ENCODE results near the gene TNS3.

The TNS3 gene

DNA sequence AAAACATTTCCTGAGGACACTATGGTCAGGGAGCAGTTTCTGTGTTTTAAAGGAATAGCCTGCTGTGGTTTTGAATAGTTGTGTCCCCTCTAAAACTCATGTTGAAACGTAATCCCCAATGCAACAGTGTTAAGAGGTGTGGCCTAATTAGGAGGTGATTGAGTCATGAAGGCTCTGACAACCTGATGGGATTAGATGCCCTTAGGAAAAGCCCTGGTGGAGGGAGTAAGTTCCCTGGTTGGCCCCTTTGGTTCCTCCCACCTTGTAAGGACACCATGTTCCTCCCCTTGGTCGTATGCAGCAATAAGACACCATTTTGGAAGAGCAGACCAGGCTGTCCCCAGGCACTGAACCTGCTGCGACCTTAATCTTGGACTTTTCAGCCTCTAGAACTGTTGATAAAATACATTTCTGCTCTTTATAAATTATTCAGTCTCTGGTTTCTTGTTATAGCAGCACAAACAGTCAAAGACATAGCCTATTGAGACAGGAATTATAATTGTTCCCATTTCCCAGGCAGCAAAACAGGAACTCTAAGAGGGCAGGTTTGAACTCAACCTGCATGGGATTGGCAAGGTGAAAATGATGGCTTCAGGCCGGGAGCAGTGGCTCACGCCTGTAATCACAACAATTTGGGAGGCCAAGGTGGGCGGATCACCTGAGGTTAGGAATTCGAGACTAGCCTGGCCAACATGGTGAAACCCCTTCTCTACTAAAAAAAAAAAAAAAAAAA lies 20.5 kb upstream of the TNS3 start:
- H3K9me3 ChIP-seq (ENCODE audit: control insufficient read depth in 2 of 2, low read length in 2 of 2) = no peaks in the 10 kb centered on the region
- no peak overlapping the region for H3K27ac ChIP-seq (ENCODE audit: low read length)
- H3K4me3 ChIP-seq (ENCODE audit: low read length in 2 of 2) = no peak overlapping the region
- no peaks in the 10 kb centered on the region for H3K36me3 ChIP-seq (ENCODE audit: control insufficient read depth in 2 of 2, insufficient read depth in 2 of 2, low read length in 2 of 2)
- no peak overlapping the region for H3K9ac ChIP-seq (ENCODE audit: low read length in 2 of 2)
- H3K27me3 ChIP-seq (ENCODE audit: control insufficient read depth in 1 of 2, insufficient read depth in 2 of 2, low read length in 2 of 2) = no peaks in the 10 kb centered on the region
- H3K4me1 ChIP-seq (ENCODE audit: control insufficient read depth, insufficient read depth, low read length) = peaks cover 36% of the 10 kb centered on the region

DNA sequence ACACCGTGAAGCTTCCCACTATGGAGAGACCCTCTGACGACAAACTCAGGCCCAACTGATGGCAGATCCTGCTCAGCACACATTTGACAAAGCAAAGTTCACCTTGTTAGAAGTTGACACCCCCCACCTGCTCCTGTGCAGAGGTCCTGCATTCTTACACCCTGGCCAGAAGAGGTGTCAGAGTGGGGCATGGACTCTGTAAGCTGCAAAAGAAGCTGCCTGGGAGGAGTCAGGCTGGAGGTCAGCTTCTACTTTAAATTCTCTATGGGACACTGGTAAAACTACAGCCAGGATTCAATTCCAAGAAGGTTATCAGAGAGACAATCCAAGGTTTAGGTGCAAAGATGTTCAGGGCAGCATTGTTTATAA lies 20.0 kb upstream of the TNS3 start:
- H3K9me3 ChIP-seq (ENCODE audit: control insufficient read depth in 2 of 2, low read length in 2 of 2) = peaks cover 0 to 4% of the 10 kb centered on the region in 2 donors
- H3K27me3 ChIP-seq (ENCODE audit: control insufficient read depth in 1 of 2, insufficient read depth in 2 of 2, low read length in 2 of 2) = no peaks in the 10 kb centered on the region
- H3K4me3 ChIP-seq (ENCODE audit: low read length in 2 of 2) = no peak overlapping the region
- no peak overlapping the region for H3K9ac ChIP-seq (ENCODE audit: low read length in 2 of 2)
- no peak overlapping the region for H3K27ac ChIP-seq (ENCODE audit: low read length)
- no peaks in the 10 kb centered on the region for H3K36me3 ChIP-seq (ENCODE audit: control insufficient read depth in 2 of 2, insufficient read depth in 2 of 2, low read length in 2 of 2)
- peaks cover 41% of the 10 kb centered on the region for H3K4me1 ChIP-seq (ENCODE audit: control insufficient read depth, insufficient read depth, low read length)

DNA sequence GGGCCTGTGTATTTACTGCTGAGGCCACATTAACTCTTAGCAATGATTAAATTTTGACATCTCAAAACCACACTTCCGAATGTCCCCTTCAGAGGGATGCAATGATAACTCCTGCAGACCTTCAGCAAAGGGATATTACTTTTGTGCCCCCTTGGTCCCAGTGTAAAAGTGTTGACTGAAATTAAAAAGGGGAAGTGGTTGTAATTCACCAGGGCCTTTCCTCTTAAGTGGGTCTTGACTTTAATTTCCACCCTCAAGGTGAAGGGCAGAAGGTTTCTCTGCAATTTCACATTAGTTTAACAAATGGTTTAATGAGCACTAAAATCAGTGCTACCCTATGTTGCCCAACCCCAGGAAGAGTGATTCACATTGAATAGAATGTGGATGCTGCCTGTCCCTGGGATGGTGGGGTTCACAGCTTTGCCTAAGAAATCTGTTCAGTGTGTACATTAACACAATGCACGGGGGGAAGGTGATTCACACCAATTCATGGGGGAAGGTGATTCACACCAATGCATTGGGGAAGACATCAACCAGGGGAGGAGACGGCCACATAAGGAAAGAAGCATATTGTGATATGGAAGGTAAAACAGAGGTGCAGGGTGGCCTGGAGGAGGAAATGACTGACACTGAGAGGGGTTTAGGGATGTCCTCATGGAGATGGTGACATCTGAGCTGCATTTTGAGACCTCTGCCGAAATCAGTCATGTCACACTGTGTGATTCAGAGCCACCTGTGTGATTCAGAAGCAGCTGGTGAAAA lies 19.4 kb upstream of the TNS3 start:
- no peak overlapping the region for H3K27ac ChIP-seq (ENCODE audit: low read length)
- peaks cover 47% of the 10 kb centered on the region for H3K4me1 ChIP-seq (ENCODE audit: control insufficient read depth, insufficient read depth, low read length)
- no peaks in the 10 kb centered on the region for H3K27me3 ChIP-seq (ENCODE audit: control insufficient read depth in 1 of 2, insufficient read depth in 2 of 2, low read length in 2 of 2)
- no peak overlapping the region for H3K9ac ChIP-seq (ENCODE audit: low read length in 2 of 2)
- H3K4me3 ChIP-seq (ENCODE audit: low read length in 2 of 2) = no peak overlapping the region
- no peaks in the 10 kb centered on the region for H3K36me3 ChIP-seq (ENCODE audit: control insufficient read depth in 2 of 2, insufficient read depth in 2 of 2, low read length in 2 of 2)
- peaks cover 0 to 8% of the 10 kb centered on the region in 2 donors for H3K9me3 ChIP-seq (ENCODE audit: control insufficient read depth in 2 of 2, low read length in 2 of 2)

DNA sequence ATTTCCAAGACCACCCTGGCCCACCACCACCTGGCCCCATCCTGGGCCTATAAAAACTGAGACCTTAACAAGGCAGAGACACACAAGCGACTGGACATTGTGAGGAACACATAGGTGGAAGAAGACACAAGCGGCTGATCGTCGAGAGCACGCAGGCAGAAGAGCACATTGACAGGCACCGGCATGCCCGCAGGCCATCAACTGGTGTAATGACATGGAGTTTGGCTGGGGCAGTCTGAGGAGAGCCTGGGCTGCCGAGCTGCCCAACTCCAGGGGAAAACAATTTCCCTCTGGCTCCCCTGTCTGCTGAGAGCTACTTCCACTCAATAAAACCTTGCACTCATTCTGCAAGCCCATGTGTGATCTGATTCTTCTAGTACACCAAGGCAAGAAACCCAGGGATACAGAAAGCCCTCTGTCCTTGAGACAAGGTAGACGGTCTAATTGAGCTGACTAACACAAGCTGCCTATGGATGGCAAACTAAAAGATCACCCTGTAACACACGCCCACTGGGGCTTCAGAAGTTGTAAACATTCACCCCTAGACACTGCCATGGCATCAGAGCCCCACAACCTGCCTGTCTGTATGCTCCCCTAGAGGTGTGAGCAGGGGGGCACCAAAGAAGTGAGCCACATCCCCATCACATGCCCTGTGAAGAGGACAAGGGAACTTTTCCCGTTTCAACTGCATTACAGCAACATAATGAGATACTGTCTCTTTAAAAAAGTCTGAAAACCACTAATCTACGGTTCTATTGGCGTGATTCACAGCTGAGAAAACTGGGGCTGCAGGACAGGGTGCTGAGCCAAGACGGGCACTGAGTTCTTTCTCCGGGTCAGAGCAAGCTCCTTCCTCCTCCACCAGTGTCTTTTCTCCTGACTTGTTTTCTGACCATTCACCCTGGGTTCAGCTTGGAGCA lies 18.5 kb upstream of the TNS3 start:
- no peak overlapping the region for H3K27ac ChIP-seq (ENCODE audit: low read length)
- H3K4me1 ChIP-seq (ENCODE audit: control insufficient read depth, insufficient read depth, low read length) = peaks cover 42% of the 10 kb centered on the region
- peaks cover 0 to 8% of the 10 kb centered on the region in 2 donors for H3K9me3 ChIP-seq (ENCODE audit: control insufficient read depth in 2 of 2, low read length in 2 of 2)
- no peak overlapping the region for H3K9ac ChIP-seq (ENCODE audit: low read length in 2 of 2)
- H3K27me3 ChIP-seq (ENCODE audit: control insufficient read depth in 1 of 2, insufficient read depth in 2 of 2, low read length in 2 of 2) = no peaks in the 10 kb centered on the region
- H3K4me3 ChIP-seq (ENCODE audit: low read length in 2 of 2) = no peak overlapping the region
- H3K36me3 ChIP-seq (ENCODE audit: control insufficient read depth in 2 of 2, insufficient read depth in 2 of 2, low read length in 2 of 2) = no peaks in the 10 kb centered on the region

DNA sequence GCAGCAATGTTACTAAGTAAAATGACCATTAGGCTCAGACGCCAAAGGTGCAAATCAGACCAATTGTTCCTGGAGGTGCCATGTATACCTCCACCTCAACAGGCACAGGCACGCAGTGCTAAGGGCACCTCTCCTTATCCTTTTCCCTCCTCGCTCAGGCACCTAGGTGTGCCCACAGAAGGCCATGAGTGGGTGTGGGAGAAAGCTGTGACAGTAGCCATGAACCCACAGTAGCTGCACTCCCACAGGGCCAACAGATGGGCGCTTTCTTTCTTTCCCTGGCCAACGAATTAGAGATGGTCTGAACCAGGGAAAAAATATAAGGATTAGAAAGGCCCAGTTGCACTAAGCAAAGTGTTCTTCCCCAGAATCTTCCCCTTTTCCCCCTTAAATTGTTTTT lies 15.5 kb upstream of the TNS3 start:
- peaks cover 0 to 8% of the 10 kb centered on the region in 2 donors for H3K9me3 ChIP-seq (ENCODE audit: control insufficient read depth in 2 of 2, low read length in 2 of 2)
- H3K27ac ChIP-seq (ENCODE audit: low read length) = no peak overlapping the region
- H3K4me3 ChIP-seq (ENCODE audit: low read length in 2 of 2) = no peak overlapping the region
- peaks cover 28% of the 10 kb centered on the region for H3K4me1 ChIP-seq (ENCODE audit: control insufficient read depth, insufficient read depth, low read length)
- H3K36me3 ChIP-seq (ENCODE audit: control insufficient read depth in 2 of 2, insufficient read depth in 2 of 2, low read length in 2 of 2) = no peaks in the 10 kb centered on the region
- H3K9ac ChIP-seq (ENCODE audit: low read length in 2 of 2) = no peak overlapping the region
- H3K27me3 ChIP-seq (ENCODE audit: control insufficient read depth in 1 of 2, insufficient read depth in 2 of 2, low read length in 2 of 2) = no peaks in the 10 kb centered on the region

DNA sequence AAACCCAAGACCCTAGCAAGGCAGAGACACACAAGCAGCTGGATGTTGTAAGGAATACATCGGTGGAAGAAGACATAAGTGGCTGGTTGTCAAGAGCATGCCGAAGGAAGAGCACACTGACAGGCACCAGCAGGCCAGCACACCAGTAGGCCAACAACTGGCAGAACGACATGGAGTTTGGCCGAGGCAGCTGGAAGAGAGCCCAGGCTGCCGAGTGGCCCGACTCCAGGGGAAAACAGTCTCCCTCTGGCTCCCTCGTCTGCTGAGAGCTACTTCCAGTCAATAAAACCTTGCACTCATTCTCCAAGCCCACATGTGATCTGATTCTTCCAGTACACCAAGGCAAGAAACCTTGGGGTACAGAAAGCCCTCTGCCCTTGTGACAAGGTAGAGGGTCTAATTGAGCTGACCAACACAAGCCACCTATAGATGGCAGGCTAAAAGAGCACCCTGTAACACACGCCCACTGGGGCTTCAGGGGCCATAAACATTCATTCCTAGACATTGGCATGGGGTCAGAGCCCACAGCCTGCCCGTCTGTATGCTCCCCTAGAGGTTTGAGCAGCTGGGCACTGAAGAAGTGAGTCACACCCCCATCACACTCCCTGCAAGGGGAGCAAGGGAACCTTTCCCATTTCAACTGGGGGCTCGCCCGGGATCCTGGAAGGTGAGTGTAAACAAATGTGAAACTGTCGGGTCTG lies 14.7 kb upstream of the TNS3 start:
- H3K27ac ChIP-seq (ENCODE audit: low read length) = no peak overlapping the region
- H3K4me1 ChIP-seq (ENCODE audit: control insufficient read depth, insufficient read depth, low read length) = peaks cover 30% of the 10 kb centered on the region
- H3K27me3 ChIP-seq (ENCODE audit: control insufficient read depth in 1 of 2, insufficient read depth in 2 of 2, low read length in 2 of 2) = no peaks in the 10 kb centered on the region
- no peaks in the 10 kb centered on the region for H3K36me3 ChIP-seq (ENCODE audit: control insufficient read depth in 2 of 2, insufficient read depth in 2 of 2, low read length in 2 of 2)
- H3K9ac ChIP-seq (ENCODE audit: low read length in 2 of 2) = no peak overlapping the region
- peak overlapping the region in 1 of 2 donors; percentile 22 for H3K4me3 ChIP-seq (ENCODE audit: low read length in 2 of 2)
- peaks cover 0 to 8% of the 10 kb centered on the region in 2 donors for H3K9me3 ChIP-seq (ENCODE audit: control insufficient read depth in 2 of 2, low read length in 2 of 2)

DNA sequence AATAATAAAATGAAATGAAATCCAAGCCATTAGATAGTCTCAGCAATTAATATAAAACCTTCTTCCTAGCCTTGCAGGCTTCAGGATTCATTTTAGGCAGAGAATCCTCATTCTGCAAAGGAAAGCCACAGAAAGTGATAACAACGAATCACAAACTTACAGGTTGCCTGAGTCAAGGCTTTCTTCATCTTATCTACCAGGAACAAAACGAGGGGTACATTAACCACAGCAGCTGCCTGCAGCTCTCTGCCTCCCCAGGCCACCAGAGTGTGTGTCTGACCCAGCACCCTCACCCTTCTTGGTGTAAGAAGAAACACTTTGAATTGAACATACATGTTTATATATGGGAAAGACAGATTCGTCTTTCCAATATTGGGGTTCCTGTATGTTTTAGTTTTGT lies 12.5 kb upstream of the TNS3 start:
- Histone ChIP-seq H3K9ac (ENCODE audit: low read length in 2 of 2) (no peak overlapping the region), H3K9me3 (ENCODE audit: control insufficient read depth in 2 of 2, low read length in 2 of 2) (peaks cover 0 to 8% of the 10 kb centered on the region in 2 donors), H3K27me3 (ENCODE audit: control insufficient read depth in 1 of 2, insufficient read depth in 2 of 2, low read length in 2 of 2) (no peaks in the 10 kb centered on the region), H3K4me3 (ENCODE audit: low read length in 2 of 2) (no peak overlapping the region), H3K4me1 (ENCODE audit: control insufficient read depth, insufficient read depth, low read length) (peaks cover 20% of the 10 kb centered on the region), H3K36me3 (ENCODE audit: control insufficient read depth in 2 of 2, insufficient read depth in 2 of 2, low read length in 2 of 2) (no peaks in the 10 kb centered on the region), H3K27ac (ENCODE audit: low read length) (no peak overlapping the region)

DNA sequence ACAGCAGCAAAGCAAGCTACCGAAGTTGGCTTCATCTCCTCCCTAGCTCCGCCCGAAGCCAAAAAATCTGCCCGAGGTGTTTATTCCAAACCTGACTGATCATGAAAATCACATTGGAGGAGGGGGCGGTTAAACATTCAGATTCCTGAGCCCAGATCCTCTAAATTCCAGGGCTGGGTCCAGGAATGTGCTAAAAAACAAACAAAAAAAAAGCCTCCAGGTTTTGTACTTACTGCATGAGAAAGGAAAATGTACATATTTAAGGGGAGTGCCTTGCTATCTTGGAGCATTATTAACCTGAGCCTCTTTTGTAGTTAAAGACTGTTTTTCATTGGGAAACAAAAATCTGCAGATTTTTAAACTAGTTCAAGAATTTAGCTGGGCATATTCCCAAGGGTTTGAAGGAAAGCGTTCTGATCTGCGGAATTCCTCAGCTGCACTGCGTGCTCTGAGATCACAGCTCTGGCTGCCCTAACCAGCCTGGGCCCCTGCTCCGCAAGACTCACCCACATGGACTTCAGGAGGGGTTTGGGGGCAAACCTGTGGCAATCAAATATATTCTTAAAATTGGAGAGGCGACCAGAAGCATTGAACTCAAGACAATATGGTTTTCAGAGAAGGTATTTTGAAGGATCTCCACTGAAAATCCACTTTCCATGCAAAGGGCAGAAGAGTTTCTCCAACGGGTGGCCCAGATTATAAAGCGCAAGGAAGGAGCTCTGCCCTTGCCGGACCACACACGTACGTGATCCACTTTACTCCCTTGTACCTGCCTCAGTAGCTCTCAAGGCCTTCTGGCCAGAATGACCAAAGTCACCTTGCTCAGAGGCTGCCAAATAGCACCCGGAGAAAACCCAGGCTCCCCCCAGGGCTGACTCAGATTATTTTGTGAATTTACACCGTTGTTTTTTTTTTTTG lies 10.0 kb upstream of the TNS3 start:
- no peak overlapping the region for H3K27ac ChIP-seq (ENCODE audit: low read length)
- H3K4me1 ChIP-seq (ENCODE audit: control insufficient read depth, insufficient read depth, low read length) = peaks cover 14% of the 10 kb centered on the region
- H3K9ac ChIP-seq (ENCODE audit: low read length in 2 of 2) = no peak overlapping the region
- H3K4me3 ChIP-seq (ENCODE audit: low read length in 2 of 2) = no peak overlapping the region
- H3K27me3 ChIP-seq (ENCODE audit: control insufficient read depth in 1 of 2, insufficient read depth in 2 of 2, low read length in 2 of 2) = no peaks in the 10 kb centered on the region
- peaks cover 0 to 4% of the 10 kb centered on the region in 2 donors for H3K9me3 ChIP-seq (ENCODE audit: control insufficient read depth in 2 of 2, low read length in 2 of 2)
- no peaks in the 10 kb centered on the region for H3K36me3 ChIP-seq (ENCODE audit: control insufficient read depth in 2 of 2, insufficient read depth in 2 of 2, low read length in 2 of 2)

DNA sequence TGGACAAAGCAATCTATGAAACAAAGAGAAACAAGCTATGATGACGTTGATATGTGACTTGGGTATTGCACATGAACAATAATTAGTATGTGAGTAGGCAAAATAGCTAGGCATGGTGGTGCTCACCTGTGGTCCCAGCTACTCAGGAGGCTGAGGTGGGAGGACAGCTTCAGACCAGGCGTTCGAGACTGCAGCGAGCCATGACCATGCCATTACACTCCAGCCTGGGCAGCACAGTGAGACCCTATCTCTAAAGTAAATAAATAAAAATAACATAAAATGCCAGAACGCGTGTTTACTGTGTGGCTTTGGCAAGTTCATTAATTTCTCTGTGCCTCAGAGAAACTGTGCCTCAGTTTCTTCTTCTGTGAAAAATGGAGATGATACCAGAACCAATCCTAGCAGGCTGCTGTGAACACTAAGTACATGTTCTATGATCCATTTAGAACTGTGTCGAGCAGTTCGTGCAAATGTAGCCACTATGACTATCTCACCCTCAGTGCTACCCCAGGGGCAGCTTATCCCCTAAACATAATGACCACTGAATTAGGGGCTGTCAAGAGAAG lies 9.3 kb upstream of the TNS3 start:
- Histone ChIP-seq H3K27ac (ENCODE audit: low read length) (no peak overlapping the region), H3K9me3 (ENCODE audit: control insufficient read depth in 2 of 2, low read length in 2 of 2) (no peaks in the 10 kb centered on the region), H3K36me3 (ENCODE audit: control insufficient read depth in 2 of 2, insufficient read depth in 2 of 2, low read length in 2 of 2) (no peaks in the 10 kb centered on the region), H3K9ac (ENCODE audit: low read length in 2 of 2) (no peak overlapping the region), H3K4me1 (ENCODE audit: control insufficient read depth, insufficient read depth, low read length) (peaks cover 8% of the 10 kb centered on the region), H3K27me3 (ENCODE audit: control insufficient read depth in 1 of 2, insufficient read depth in 2 of 2, low read length in 2 of 2) (no peaks in the 10 kb centered on the region), H3K4me3 (ENCODE audit: low read length in 2 of 2) (no peak overlapping the region)

Data from stomach smooth muscle (tissue), 2 donors.